CD4-positive, alpha-beta memory T cell (primary cell): ENCODE data around the gene JAK1. TPM values are rescaled to one million over a fixed set of nuclear protein-coding genes. Genes with fewer than 3 reads are reported as not detected.

Experiments used
- CTCF ChIA-PET: fragments of 350-600 bp; sonication (Branson Sonifier 250); formaldehyde crosslinking; loops from one replicate; lab custom pipeline; 2021; ENCODE audit warnings: inconsistent platforms; ENCODE audit not compliant: partially characterized antibody; lab: Charles Lee
- POLR2A ChIA-PET: fragments of 350-600 bp; sonication (Branson Sonifier 250); formaldehyde crosslinking; loops from one replicate; lab custom pipeline; 2021; ENCODE audit not compliant: partially characterized antibody; lab: Charles Lee
- DNase-seq, 5 donors: peaks; one replicate each; pipeline versions ENCODE4 v3.0.0 to v3.0.0-alpha.2; 2020 to 2022; ENCODE audit warnings: mixed read lengths in 1 of 5
- H3K27ac ChIP-seq: one replicate; pipeline ENCODE4 v1.7.0; 2013; ENCODE audit warnings: low read depth, low read length
- H3K27me3 ChIP-seq: 2 replicates; pipeline ENCODE4 v1.7.0; 2013; ENCODE audit warnings: mild to moderate bottlenecking, low read length, moderate library complexity; ENCODE audit not compliant: insufficient read depth
- H3K36me3 ChIP-seq: 2 replicates; pipeline ENCODE4 v1.7.0; 2013; ENCODE audit warnings: mild to moderate bottlenecking, low read length, moderate library complexity; ENCODE audit not compliant: insufficient read depth
- H3K4me1 ChIP-seq: 2 replicates; pipeline ENCODE4 v1.7.0; 2013; ENCODE audit warnings: mild to moderate bottlenecking, low read length, moderate library complexity; ENCODE audit not compliant: insufficient read depth
- H3K4me3 ChIP-seq, 2 donors: one replicate each; pipeline ENCODE4 v1.7.0; 2013; ENCODE audit warnings: low read length in 2 of 2, mild to moderate bottlenecking in 1 of 2
- H3K9me3 ChIP-seq, 2 donors: one replicate each; pipeline ENCODE4 v1.7.0; 2013; ENCODE audit warnings: low read length in 2 of 2, control low read depth in 1 of 2; ENCODE audit not compliant: control insufficient read depth in 1 of 2
- H3K27ac Mint-ChIP-seq, 7 donors: one replicate each; pipeline ENCODE4 v1.8.0; 2020 to 2021; ENCODE audit warnings: mixed read lengths in 7 of 7, mild to moderate bottlenecking in 6 of 7, inconsistent platforms in 3 of 7, moderate library complexity in 3 of 7
- H3K27me3 Mint-ChIP-seq, 2 donors: one replicate each; pipeline ENCODE4 v1.8.0; 2020 to 2021; ENCODE audit warnings: mixed read lengths in 2 of 2
- H3K36me3 Mint-ChIP-seq, 2 donors: one replicate each; pipeline ENCODE4 v1.8.0; 2020 to 2021; ENCODE audit warnings: mixed read lengths in 2 of 2, inconsistent platforms in 1 of 2, mild to moderate bottlenecking in 1 of 2
- H3K4me1 Mint-ChIP-seq, 4 donors: one replicate each; pipeline ENCODE4 v1.8.0; 2020 to 2021; ENCODE audit warnings: mixed read lengths in 4 of 4, mild to moderate bottlenecking in 1 of 4
- H3K4me3 Mint-ChIP-seq, 8 donors: one replicate each; pipeline ENCODE4 v1.8.0; 2020 to 2021; ENCODE audit warnings: mixed read lengths in 8 of 8, mild to moderate bottlenecking in 7 of 8, moderate library complexity in 6 of 8, inconsistent platforms in 3 of 8
- H3K9me3 Mint-ChIP-seq, 8 donors: one replicate each; pipeline ENCODE4 v1.8.0; 2020 to 2021; ENCODE audit warnings: mixed read lengths in 8 of 8, mild to moderate bottlenecking in 5 of 8, inconsistent platforms in 3 of 8, moderate library complexity in 1 of 8
- intact Hi-C: fragments of 100-400 bp; cut with micrococcal nuclease; formaldehyde crosslinking; loops from one replicate; pipeline ENCODE4 v1.15.1; 2023
- polyA plus RNA-seq, 2 donors: library from polyadenylated mRNA; unstranded; fragments of 300-500 nt; fragmentation: Illumina TruSeq; gene quantifications; one replicate each; pipeline ENCODE4 v1.2.3, GENCODE V29; 2021
- total RNA-seq, 2 experiments: library from RNA; stranded (reverse); gene quantifications; one replicate each; pipeline ENCODE4 v1.2.3, GENCODE V29; 2021

Gene JAK1
- total and polyA plus RNA-seq, 4 experiments from 2014 or later: 163 to 372 (median 314) TPM

DNA sequence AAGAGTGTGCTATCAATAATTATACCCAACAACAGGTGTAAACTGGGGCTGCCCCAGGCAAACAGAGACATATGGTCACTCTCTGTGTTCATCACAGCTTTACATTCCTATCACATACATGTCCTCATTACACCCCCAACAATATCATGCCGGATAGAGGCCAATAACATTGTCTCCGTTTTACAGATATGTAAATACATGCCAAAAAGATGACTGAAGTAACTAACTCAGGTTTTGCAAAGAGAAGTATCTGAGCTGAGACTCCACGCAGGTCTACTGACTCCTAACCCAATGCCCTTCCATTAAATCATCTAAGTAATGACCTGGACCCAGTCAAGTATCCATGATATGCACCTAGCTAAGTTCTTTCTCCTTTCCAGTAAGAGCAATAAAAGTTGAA is 55.0 kb downstream of the JAK1 start:
- H3K27ac ChIP-seq: no peak overlapping the region
- POLR2A ChIA-PET: no interaction called here
- H3K4me3 Mint-ChIP-seq: peak overlapping the region in 3 of 8 donors; percentile 15 to 43 (median 20)

DNA sequence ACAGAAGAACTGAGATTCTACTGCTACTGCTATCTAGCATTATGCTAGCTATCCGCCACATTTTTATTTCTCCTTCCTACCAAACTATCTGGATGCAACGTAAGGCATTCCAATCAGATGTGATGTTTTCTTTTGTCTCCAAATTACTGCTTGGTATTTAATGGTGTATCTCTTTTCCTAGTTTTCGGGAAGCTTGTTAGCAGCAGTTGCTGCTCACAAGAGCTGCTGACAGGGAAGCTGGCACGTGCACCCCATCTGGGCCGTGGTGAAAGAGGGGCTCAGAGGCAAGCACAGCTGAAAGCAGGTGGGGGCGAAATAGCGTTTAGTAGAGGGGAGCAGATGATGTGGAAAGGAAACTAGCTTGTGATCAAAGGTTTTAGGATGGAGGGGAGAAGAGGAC is 57.3 kb downstream of the JAK1 start:
- Histone ChIP-seq H3K4me1 (peaks cover 97% of the 10 kb centered on the region), H3K9me3 (no peaks in the 10 kb centered on the region), H3K4me3 (no peak overlapping the region), H3K36me3 (no peaks in the 10 kb centered on the region), H3K27me3 (no peaks in the 10 kb centered on the region), H3K27ac (no peak overlapping the region)
- no peaks in the 10 kb centered on the region for H3K27me3 Mint-ChIP-seq
- no peak for DNase-seq
- peaks cover 0 to 3% (median 0%) of the 10 kb centered on the region in 8 donors for H3K9me3 Mint-ChIP-seq
- ChIA-PET CTCF (interaction anchor here (1.0 to 2.0 kb wide), 5 partner anchors 11 to 167 kb away, joined by 3 to 7 read pairs (median 3); no protein-coding TSS in a partner anchor), POLR2A (interaction anchor here (1.0 to 1.6 kb wide), 4 partner anchors 9 to 57 kb away, joined by 3 to 6 read pairs (median 3); no protein-coding TSS in a partner anchor)
- H3K36me3 Mint-ChIP-seq: peaks cover 0 to 4% of the 10 kb centered on the region in 2 donors
- peak overlapping the region in 7 of 8 donors; percentile 1 to 72 (median 37) for H3K4me3 Mint-ChIP-seq
- intact Hi-C loops: no loop called here
- H3K4me1 Mint-ChIP-seq: peaks cover 78 to 99% (median 91%) of the 10 kb centered on the region in 4 donors
- H3K27ac Mint-ChIP-seq: peak overlapping the region in 6 of 7 donors; percentile 17 to 73 (median 49)

More for the DNA sequence above, 55.0 kb downstream of the JAK1 start:
- CTCF ChIA-PET: interaction anchor here (1.5 kb wide), 1 partner anchor 164 kb away, joined by 5 read pairs; no protein-coding TSS in a partner anchor
- H3K4me3 ChIP-seq: no peak overlapping the region
- no peaks in the 10 kb centered on the region for H3K36me3 ChIP-seq
- DNase-seq: no peak
- H3K27me3 ChIP-seq: no peaks in the 10 kb centered on the region
- intact Hi-C loops: no loop called here
- H3K27ac Mint-ChIP-seq: peak overlapping the region in 1 of 7 donors; percentile 3
- peaks cover 76 to 99% (median 89%) of the 10 kb centered on the region in 4 donors for H3K4me1 Mint-ChIP-seq
- no peaks in the 10 kb centered on the region for H3K9me3 ChIP-seq
- H3K27me3 Mint-ChIP-seq: no peaks in the 10 kb centered on the region
- H3K4me1 ChIP-seq: peaks cover 97% of the 10 kb centered on the region
- peaks cover 0 to 5% (median 0%) of the 10 kb centered on the region in 8 donors for H3K9me3 Mint-ChIP-seq
- peaks cover 2 to 4% of the 10 kb centered on the region in 2 donors for H3K36me3 Mint-ChIP-seq

DNA sequence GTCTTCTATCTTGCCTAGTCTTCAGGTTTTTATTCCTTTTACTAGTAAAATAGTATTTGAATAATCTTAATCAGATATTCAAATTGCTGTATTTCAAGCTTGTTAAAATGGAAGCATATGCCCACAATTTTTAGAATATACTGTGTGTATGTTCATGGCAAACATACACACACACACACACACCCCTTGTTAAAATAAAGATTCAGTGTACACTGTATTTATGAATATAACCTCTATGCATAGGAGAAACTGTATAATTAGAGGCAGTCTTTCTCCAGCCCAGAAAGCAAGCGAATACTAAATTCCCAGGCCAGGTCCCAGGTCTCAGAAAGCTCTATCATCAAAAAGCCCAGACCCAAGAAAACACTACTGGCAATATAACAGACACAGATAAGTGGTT is 57.8 kb downstream of the JAK1 start:
- Histone ChIP-seq H3K4me3 (no peak overlapping the region), H3K27me3 (no peaks in the 10 kb centered on the region), H3K36me3 (no peaks in the 10 kb centered on the region), H3K27ac (no peak overlapping the region), H3K9me3 (no peaks in the 10 kb centered on the region), H3K4me1 (peaks cover 95% of the 10 kb centered on the region)
- Mint-ChIP-seq H3K9me3 (peaks cover 0 to under 1% (median 0%) of the 10 kb centered on the region in 8 donors), H3K36me3 (no peaks in the 10 kb centered on the region), H3K27me3 (no peaks in the 10 kb centered on the region), H3K4me3 (peak overlapping the region in 6 of 8 donors; percentile 17 to 72 (median 42)), H3K4me1 (peaks cover 76 to 97% (median 89%) of the 10 kb centered on the region in 4 donors), H3K27ac (peak overlapping the region in 5 of 7 donors; percentile 17 to 65 (median 20))
- DNase-seq: no peak
- CTCF ChIA-PET: interaction anchor here (1.0 to 2.0 kb wide), 4 partner anchors 10 to 167 kb away, joined by 3 to 7 read pairs (median 3); no protein-coding TSS in a partner anchor
- intact Hi-C loops: no loop called here
- POLR2A ChIA-PET: interaction anchor here (1.0 to 1.6 kb wide), 5 partner anchors 9 to 57 kb away, joined by 3 to 6 read pairs (median 3); no protein-coding TSS in a partner anchor

DNA sequence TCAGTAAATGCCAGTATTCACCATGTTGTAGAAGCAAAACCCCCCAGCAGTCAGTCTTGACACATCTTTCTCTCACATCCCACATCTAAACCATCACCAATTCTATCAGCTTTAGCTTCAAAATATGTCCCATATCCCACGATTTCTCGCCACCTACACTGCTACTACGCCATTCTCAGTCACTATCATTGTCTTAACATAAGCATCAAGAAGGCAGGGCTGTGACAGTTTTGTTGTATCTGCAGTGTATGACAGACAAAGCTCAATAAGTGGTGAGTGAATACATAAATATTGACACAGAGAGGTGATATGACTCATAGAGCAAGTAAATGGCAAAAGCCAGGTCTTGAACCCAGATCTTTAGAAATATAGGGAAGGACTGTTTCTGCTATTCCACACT is 59.9 kb downstream of the JAK1 start:
- Mint-ChIP-seq H3K4me1 (peaks cover 79 to 97% (median 90%) of the 10 kb centered on the region in 4 donors), H3K36me3 (no peaks in the 10 kb centered on the region), H3K27me3 (no peaks in the 10 kb centered on the region), H3K9me3 (no peaks in the 10 kb centered on the region), H3K27ac (peak overlapping the region in 6 of 7 donors; percentile 2 to 46 (median 15)), H3K4me3 (peak overlapping the region in 5 of 8 donors; percentile 2 to 52 (median 26))
- intact Hi-C loops: loop anchor here (2.0 kb wide), 1 partner anchor 14 kb away; no protein-coding TSS in a partner anchor
- H3K9me3 ChIP-seq: no peaks in the 10 kb centered on the region
- H3K27ac ChIP-seq: no peak overlapping the region
- POLR2A ChIA-PET: interaction anchor here (1.1 kb wide), 1 partner anchor 60 kb away, joined by 5 read pairs; the partner anchor contains the start of gene JAK1
- DNase-seq: no peak
- CTCF ChIA-PET: no interaction called here
- H3K27me3 ChIP-seq: no peaks in the 10 kb centered on the region
- H3K4me1 ChIP-seq: peaks cover 97% of the 10 kb centered on the region
- H3K4me3 ChIP-seq: no peak overlapping the region
- H3K36me3 ChIP-seq: no peaks in the 10 kb centered on the region

DNA sequence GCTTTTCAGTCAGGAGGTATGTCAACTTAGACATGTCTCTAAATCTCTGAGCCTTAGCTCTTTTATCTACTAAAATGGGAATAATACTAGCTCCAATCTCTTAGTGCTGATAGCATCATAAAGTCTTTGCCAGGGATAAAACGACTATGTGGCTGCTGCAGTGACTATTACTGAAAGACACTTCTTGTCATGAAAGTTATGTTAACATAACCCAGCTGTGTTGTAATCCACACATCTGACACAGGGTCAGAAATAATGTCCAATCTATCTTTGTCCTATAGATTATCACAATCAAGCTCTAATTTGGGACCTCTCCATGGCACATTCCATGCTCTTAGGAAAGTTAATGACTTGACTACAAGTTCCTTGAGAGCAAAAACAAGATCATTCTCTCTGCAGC is 62.8 kb downstream of the JAK1 start:
- intact Hi-C loops: no loop called here
- H3K27me3 Mint-ChIP-seq: no peaks in the 10 kb centered on the region
- H3K4me3 Mint-ChIP-seq: peak overlapping the region in 2 of 8 donors; percentile 4 to 30
- no peaks in the 10 kb centered on the region for H3K36me3 Mint-ChIP-seq
- no peaks in the 10 kb centered on the region for H3K27me3 ChIP-seq
- peak overlapping the region in 5 of 7 donors; percentile 13 to 68 (median 48) for H3K27ac Mint-ChIP-seq
- no peak overlapping the region for H3K27ac ChIP-seq
- DNase-seq: no peak
- H3K4me3 ChIP-seq: no peak overlapping the region
- H3K4me1 Mint-ChIP-seq: peaks cover 82 to 99% (median 91%) of the 10 kb centered on the region in 4 donors
- H3K9me3 Mint-ChIP-seq: no peaks in the 10 kb centered on the region
- peaks cover 97% of the 10 kb centered on the region for H3K4me1 ChIP-seq
- no peaks in the 10 kb centered on the region for H3K9me3 ChIP-seq
- H3K36me3 ChIP-seq: no peaks in the 10 kb centered on the region
- ChIA-PET CTCF (interaction anchor here (2.1 kb wide), 1 partner anchor 10 kb away, joined by 5 read pairs; no protein-coding TSS in a partner anchor), POLR2A (interaction anchor here (1.3 to 1.7 kb wide), 4 partner anchors 10 to 62 kb away, joined by 4 to 10 read pairs (median 4); no protein-coding TSS in a partner anchor)

DNA sequence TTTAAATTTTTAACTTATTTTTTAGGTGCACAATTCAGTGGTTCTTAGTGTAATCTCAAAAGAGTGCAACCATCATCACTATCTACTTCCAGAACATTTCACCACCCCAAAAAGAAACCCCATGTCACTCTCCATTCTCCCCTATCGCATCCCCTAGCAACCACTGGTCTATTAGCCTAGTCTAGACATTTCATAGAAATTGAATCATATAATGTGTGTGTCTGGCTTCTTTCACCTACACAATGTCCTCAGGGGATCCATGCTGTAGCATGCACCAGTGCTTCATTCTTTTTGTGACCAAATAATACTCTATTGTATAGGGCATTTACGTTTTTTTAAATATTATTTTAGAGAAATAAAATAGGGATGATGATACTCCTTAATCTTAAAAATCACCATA is 64.7 kb downstream of the JAK1 start:
- no peaks in the 10 kb centered on the region for H3K9me3 Mint-ChIP-seq
- no peak for DNase-seq
- peak overlapping the region in 2 of 8 donors; percentile 0 to 61 for H3K4me3 Mint-ChIP-seq
- peaks cover 81 to 98% (median 89%) of the 10 kb centered on the region in 4 donors for H3K4me1 Mint-ChIP-seq
- intact Hi-C loops: no loop called here
- ChIA-PET POLR2A (no interaction called here), CTCF (no interaction called here)
- H3K27ac ChIP-seq: no peak overlapping the region
- no peaks in the 10 kb centered on the region for H3K36me3 Mint-ChIP-seq
- no peaks in the 10 kb centered on the region for H3K36me3 ChIP-seq
- H3K4me3 ChIP-seq: no peak overlapping the region
- H3K27me3 Mint-ChIP-seq: no peaks in the 10 kb centered on the region
- H3K9me3 ChIP-seq: no peaks in the 10 kb centered on the region
- peak overlapping the region in 2 of 7 donors; percentile 1 to 3 for H3K27ac Mint-ChIP-seq
- no peaks in the 10 kb centered on the region for H3K27me3 ChIP-seq
- H3K4me1 ChIP-seq: peaks cover 94% of the 10 kb centered on the region

DNA sequence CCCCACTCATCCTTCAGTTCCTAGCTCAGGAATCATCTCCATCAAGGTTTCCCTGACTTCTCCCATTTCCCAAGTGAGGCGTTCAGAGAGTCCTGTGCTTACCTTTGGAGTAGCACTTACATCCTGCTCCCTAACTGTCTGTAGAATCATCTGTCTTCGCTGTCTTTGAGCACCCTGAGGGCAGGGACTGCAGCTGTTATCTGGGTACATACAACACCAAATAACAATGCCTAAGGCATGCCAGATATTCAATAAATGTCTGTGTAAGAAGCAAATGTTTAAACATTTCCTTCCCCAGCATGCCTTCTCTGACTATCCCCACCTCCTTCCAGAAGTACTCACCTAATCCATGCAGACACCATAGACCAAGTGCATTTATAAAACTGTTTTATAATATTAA is 65.4 kb downstream of the JAK1 start:
- Histone ChIP-seq H3K4me3 (no peak overlapping the region), H3K27ac (no peak overlapping the region), H3K9me3 (no peaks in the 10 kb centered on the region), H3K4me1 (peaks cover 94% of the 10 kb centered on the region), H3K36me3 (no peaks in the 10 kb centered on the region), H3K27me3 (no peaks in the 10 kb centered on the region)
- ChIA-PET CTCF (no interaction called here), POLR2A (interaction anchor here (0.8 to 1.2 kb wide), 2 partner anchors 24 to 27 kb away, joined by 3 to 4 read pairs; no protein-coding TSS in a partner anchor)
- Mint-ChIP-seq H3K4me1 (peaks cover 83 to 98% (median 90%) of the 10 kb centered on the region in 4 donors), H3K4me3 (peak overlapping the region in 4 of 8 donors; percentile 3 to 65 (median 28)), H3K36me3 (no peaks in the 10 kb centered on the region), H3K9me3 (no peaks in the 10 kb centered on the region), H3K27me3 (no peaks in the 10 kb centered on the region), H3K27ac (peak overlapping the region in 4 of 7 donors; percentile 0 to 62 (median 18))
- no peak for DNase-seq
- intact Hi-C loops: no loop called here
